Esophagus squamous epithelium (tissue), 4 donors: ENCODE measurements around the gene MBD2.

ENCODE experiments used
- CTCF ChIP-seq, 6 experiments: fragments of 450-650 bp in 4 of 6; fragments of 200-600 bp in 2 of 6; sonication (generic) in 2 of 6; IDR thresholded peaks; one replicate each; pipeline ENCODE4 v1.5.1; 2016 to 2019; ENCODE audit warnings: antibody characterized with exemption in 6 of 6, mild to moderate bottlenecking in 4 of 6, moderate library complexity in 4 of 6
- POLR2A ChIP-seq, 4 donors: fragments of 450-650 bp; IDR thresholded peaks; one replicate each; pipeline ENCODE4 v1.6.1; 2017; ENCODE audit warnings: antibody characterized with exemption in 4 of 4, mild to moderate bottlenecking in 4 of 4, moderate library complexity in 3 of 4

DNA sequence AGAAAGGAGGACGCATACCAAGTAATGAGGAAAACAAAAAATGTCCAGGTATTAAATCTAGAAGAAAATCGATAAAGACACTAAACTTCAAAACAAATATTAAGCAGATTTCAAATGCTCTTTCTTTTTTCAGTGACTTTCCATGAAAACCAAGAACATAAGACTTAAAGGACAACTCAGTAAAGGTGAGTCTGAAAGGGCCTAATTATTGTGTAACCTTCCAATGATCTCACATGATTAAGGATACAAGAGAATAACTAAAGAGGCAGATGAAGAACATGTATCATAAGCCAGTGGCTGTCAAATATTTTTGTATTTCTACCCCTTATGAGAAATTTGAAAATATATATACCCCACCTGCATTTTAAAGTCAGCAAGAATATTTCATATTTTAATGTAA lies 30.7 kb downstream of the MBD2 start:
- TF ChIP-seq POLR2A (IDR thresholded peaks at IDR 0.05) (no peak), CTCF (IDR thresholded peaks at IDR 0.05) (no peak)
